Activated CD4-positive, alpha-beta T cell treated with anti-CD3 and anti-CD28 coated beads for 1 hour (primary cell): ENCODE measurements around the gene HSPA1A.

Experiments used
- DNase-seq: peaks from one replicate; pipeline ENCODE4 v3.0.0-alpha.2; 2020

HSPA1A gene

GRCh38 chr6:31815025-31815838, at the start of gene HSPA1A, which contains the start of gene HSPA1L:
TSS of gene HSPA1A (plus strand) at chr6:31815543. CDS start at chr6:31815757, 214 bp downstream.
TSS of gene HSPA1L (minus strand) at chr6:31815283. CDS start at chr6:31811972, 3,311 bp downstream.
- DNase-seq: peak; percentile 54

- DNase-seq: no peak
Observed at GRCh38 chr6:31765559-31765909, 49.8 kb upstream of the HSPA1A start.

GRCh38 chr6:31765910-31766794, 49.2 kb upstream of the HSPA1A start:
- DNase-seq: no peak

- no peak for DNase-seq
Observed at GRCh38 chr6:31767096-31767645, 48.2 kb upstream of the HSPA1A start.

GRCh38 chr6:31768363-31769257, 46.7 kb upstream of the HSPA1A start:
- DNase-seq: no peak

- peak; percentile 68 for DNase-seq
Observed at GRCh38 chr6:31769684-31770371, 45.5 kb upstream of the HSPA1A start.

- DNase-seq: no peak
Observed at GRCh38 chr6:31770860-31771259, 44.5 kb upstream of the HSPA1A start.

- no peak for DNase-seq
Observed at GRCh38 chr6:31771992-31772358, 43.4 kb upstream of the HSPA1A start.

GRCh38 chr6:31775184-31775583, 40.2 kb upstream of the HSPA1A start:
- DNase-seq: no peak

- no peak for DNase-seq
Observed at GRCh38 chr6:31775633-31776484, 39.5 kb upstream of the HSPA1A start.

GRCh38 chr6:31776485-31776988, 38.8 kb upstream of the HSPA1A start:
- DNase-seq: no peak

GRCh38 chr6:31776989-31777666, 38.2 kb upstream of the HSPA1A start, which contains the start of gene VWA7:
TSS of gene VWA7 (minus strand) at chr6:31777328. CDS start at chr6:31776779, 549 bp downstream.
- peak; percentile 56 for DNase-seq

- no peak for DNase-seq
Observed at GRCh38 chr6:31777667-31778050, 37.7 kb upstream of the HSPA1A start.

- no peak for DNase-seq
Observed at GRCh38 chr6:31778193-31778592, 37.1 kb upstream of the HSPA1A start.

GRCh38 chr6:31778999-31779885, 36.1 kb upstream of the HSPA1A start:
- no peak for DNase-seq

GRCh38 chr6:31779908-31780307, 35.4 kb upstream of the HSPA1A start:
- no peak for DNase-seq

- DNase-seq: no peak
Observed at GRCh38 chr6:31780507-31781243, 34.7 kb upstream of the HSPA1A start.
